Measurements from ENCODE around the gene RB1.
A peak's percentile ranks its signal among the peaks of the same experiment; 100 is the strongest.
"Not testable (repeated sequence)": the region's sequence is repeated elsewhere in the genome, so short reads cannot be mapped to it uniquely, and the experiment has no call there.

The RB1 gene

DNA sequence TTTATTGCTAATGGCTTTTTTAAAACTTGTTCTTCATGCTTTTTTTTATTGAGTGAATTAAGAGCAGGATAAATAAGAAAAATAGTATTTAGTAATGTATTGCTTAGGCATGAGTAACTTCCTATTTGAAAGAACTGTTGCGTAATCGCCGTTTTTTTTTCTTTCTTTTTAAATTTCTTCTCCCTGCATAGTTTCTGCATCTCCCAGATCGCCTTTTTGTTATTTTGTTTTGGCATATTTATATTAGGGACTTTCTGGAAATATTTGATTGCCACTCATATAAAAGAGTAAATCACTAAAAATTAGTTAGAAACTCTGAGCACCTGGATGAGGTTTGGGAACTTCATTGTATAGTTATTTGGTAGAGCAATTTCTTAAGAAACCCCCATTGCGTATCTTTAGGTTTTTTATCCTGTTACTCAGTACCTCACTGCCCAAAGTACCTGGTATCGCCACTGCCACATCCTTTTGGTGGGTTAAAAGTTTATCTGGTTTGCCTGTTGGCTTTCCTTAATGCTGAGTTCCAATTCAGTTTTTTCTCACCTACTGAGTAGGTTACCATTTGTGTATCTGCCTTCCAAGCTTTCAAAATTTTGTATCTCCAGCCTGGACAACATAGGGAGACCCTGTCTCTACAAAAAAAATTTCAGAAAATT is 145.5 kb downstream of the RB1 start:
- no peak for DNase-seq (ENCODE audit: low read depth in 3 of 3)

DNA sequence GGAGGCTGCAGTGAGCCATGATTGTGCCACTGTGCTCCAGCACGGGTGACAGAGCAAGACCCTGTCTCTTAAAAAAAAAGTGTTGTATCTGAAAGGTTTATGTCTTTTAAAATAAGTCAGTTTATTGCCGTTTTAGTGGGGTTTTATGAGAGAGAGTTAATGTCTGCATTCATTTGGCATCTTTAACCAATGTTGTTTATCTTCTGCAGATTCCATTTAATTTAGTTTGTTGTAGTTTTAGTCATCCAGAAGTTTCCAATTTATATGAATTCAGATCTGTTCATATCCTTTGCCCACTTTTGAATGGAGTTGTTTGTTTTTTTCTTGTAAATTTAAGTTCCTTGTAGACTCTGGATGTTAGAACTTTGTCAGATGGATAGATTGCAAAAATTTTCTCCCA is 146.1 kb downstream of the RB1 start:
- no peak for DNase-seq (ENCODE audit: low read depth in 3 of 3)

DNA sequence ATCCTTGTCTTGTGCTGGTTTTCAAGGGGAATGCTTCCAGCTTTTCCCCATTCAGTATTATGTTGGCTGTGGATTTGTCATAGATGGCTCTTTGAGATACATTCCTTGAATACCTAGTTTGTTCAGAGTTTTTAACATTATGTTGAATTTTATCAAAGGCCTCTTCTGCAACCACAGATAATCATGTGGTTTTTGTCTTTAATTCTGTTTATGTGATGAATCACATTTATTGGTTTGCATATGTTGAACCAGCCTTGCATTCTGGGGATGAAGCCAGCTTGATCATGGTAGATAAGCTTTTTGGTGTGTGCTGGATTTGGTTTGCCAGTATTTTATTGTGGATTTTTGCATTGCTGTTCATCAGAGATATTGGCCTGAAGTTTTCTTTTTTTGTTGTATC is 147.6 kb downstream of the RB1 start:
- DNase-seq (ENCODE audit: low read depth in 3 of 3), result not testable (repeated sequence)

DNA sequence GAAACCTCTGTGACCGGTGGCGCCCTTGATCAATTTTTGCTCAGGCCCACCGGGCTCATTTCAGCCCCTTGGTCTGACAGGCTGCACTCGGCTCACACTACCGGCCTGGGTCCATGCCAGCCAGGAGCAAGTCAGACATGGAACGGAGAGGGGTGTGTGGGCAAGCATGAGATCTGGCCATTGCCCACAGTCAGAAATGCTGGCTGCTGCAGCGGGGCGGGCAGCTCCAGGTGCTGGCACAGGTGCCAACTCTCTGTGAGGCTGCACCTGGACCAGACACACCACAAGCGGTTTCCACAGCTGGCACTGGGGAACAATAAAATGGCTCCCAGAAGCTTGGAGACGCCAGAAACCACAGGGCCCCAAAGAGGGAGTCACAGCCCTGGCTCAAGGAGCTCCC is 153.0 kb downstream of the RB1 start:
- DNase-seq (ENCODE audit: low read depth in 3 of 3), result no peak

DNA sequence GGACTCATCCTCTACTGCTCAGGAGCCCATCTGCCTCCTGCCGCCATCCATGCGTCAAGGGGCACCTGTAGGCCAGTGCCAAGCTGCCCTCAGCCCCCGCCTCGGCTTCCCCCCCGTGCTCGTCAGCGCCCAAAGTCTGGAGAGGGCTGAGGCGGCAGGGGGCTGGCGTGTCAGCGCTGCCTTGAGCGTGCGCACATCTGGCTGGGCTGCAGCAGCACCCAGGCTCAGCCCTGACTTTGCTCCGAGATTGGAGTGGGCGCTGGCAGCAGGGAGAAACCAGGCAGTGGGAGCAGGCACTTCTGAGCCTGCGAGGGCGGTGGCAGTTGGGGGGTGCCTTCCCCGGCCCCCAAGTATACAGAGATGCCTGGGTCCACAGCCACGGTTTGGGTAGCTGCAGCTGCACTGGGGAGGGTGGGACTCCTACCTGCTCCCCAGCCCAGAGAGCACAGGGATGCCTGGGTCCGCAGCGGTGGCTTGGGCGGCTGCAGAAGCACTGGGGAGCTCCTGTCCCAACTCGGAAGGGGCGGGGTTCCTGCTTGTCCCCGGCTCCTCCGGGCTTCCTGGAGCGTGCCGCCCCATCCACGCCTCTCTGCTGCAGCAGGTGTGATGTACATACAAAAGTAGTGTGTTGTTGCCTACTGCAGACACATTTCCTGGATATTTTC is 154.2 kb downstream of the RB1 start:
- DNase-seq (ENCODE audit: low read depth in 3 of 3), result no peak

DNA sequence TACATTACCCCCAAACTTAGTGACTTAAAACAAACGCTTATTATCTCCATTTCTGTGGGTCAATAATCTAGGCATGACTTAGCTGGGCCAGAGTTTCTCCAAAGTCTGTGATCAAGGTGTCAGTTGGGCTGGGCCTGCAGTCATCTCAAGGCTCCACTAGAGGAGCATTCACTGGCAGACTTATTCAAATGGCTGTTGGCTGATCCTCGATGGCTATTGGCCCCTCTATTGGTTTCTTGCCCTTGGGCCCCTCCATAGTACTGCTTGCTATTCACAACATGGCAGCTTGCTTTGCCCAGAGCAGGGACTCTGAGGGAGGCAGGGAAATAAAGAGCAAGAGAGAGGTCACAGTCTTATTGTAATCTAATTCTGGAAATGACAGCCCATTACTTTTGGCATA is 171.7 kb downstream of the RB1 start:
- DNase-seq (ENCODE audit: low read depth in 3 of 3), result no peak

DNA sequence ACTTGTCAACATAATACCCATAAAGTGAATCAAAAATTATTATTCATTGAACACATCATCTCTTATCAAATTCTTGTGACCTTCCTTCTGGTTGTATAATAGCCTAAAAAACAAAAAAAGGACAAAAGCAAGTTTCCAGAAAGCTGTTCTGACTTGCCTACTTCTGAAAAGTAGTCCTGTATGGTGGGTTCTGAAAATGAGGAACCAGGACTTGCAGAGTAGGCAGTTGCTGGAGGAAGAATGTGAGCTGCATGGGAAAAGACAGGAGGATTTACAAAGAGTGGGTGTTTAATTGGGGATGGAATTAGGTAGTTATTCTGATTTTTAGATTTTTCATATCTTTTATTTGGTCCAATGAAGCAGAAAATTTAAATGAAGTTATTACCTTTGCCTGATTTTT is 172.7 kb downstream of the RB1 start:
- DNase-seq (ENCODE audit: low read depth in 3 of 3), result no peak

DNA sequence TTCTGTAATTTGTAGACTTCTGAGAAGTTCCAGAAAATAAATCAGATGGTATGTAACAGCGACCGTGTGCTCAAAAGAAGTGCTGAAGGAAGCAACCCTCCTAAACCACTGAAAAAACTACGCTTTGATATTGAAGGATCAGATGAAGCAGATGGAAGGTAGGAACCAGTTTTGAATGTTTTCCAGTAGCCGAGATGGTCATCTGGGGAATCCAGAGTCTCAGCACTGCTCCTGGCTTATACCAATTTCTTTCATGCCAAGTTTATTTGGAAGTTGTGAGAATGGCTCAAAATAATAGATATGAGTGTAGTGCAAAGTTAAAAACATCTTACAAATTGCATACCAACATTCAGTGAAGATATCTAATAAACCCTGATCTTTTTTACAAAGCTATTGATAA is 173.1 kb downstream of the RB1 start:
- DNase-seq (ENCODE audit: low read depth in 3 of 3), result no peak

DNA sequence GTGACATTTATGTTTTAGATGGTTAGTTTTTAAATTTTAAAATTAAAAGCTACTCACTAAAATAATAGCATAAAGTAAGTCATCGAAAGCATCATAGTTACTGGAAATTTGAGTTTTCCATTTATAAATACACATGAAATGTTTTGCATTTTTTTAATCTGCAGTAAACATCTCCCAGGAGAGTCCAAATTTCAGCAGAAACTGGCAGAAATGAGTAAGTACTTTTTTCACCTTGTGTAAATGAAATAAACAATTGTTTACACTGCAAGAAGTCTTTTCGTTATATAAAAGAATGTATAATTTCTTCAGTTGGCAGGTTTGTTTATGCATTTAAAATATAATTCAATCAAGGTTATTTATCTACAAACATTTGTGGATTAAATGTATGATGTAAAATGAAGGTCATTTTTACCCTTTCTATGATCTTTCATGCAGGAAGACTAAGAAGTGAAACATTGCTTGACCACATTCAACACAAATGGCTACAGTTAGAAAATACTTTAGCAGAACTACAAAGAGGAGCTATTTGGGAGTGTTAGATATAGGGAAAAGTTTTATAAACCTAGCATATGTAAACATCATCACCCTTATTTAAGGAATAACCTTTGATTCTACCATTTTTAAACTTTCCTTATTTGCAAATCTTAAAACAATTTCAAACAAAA is 173.8 kb downstream of the RB1 start:
- no peak for DNase-seq (ENCODE audit: low read depth in 3 of 3)

DNA sequence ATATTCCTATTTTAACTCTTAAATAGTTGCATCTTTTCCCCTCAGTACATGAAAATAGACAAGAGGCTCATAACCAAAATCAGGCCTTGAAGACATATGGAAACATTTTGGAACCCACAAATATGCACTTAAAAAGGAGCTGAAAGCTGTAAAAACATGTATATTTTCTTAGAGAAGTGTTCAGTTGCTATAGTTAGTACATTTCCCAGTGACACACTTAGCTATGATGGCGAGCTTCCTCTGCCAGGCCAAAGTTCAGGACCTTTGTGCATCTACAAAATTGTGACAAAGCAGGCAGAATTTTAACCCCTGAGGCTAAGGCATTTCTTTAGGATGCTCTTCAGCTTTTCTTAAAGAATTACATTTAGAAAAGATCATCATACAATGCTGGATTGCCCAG is 174.8 kb downstream of the RB1 start:
- DNase-seq (ENCODE audit: low read depth in 3 of 3), result no peak

DNA sequence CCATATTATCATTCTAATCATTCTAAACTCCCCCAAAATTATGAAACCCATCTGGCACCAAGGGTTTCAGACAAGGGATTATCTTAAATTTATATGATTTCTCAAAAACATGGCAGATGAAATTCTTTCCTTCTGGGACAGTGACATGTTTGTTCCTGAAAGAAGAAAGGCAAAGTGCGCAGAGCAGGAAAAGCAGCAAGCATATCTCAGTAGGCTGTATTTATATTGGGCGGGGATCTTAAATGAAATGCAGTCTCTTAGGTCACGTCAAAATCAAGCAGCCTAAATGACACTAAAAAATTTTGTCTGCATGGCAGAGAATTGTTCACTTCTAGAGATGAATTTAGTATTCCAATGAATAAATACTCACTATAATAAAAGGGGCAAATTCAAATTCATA is 180.0 kb downstream of the RB1 start:
- no peak for DNase-seq (ENCODE audit: low read depth in 3 of 3)

DNA sequence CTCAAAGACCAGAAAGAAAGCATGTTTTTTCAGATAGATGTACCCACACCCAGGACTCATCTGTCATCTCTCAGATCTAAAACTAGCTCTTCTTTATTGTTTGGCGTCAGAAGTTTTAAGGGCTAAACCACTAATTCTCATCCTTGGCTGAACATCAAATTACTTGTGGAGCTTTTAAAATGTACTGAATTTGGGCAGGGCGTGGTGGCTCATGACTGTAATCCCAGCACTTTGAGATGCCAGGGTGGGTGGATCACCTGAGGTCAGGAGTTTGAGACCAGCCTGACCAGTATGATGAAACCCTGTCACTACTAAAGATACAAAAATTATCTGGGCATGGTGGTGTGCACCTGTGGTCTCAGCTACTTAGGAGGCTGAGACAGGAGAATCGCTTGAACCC is 181.9 kb downstream of the RB1 start:
- no peak for DNase-seq (ENCODE audit: low read depth in 3 of 3)

DNA sequence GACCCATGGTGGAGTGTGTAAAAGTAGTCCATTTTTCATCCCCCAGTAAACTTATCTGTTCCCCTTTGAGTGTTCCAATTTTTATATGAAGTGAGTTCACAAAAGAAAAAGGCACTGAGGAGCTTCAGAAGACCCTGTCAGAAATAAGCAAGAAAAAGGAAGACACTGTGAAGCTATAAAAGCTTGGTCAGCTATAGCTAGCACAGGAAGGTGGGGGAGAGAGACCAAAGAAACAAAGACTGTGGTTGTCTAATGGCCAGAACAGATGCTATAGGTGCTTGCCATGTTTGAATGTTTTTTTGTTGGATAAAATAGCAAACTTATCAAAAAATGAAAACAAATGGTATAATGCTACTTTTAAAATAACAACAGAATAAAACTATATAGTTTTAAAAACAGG is 182.8 kb downstream of the RB1 start:
- no peak for DNase-seq (ENCODE audit: low read depth in 3 of 3)

DNA sequence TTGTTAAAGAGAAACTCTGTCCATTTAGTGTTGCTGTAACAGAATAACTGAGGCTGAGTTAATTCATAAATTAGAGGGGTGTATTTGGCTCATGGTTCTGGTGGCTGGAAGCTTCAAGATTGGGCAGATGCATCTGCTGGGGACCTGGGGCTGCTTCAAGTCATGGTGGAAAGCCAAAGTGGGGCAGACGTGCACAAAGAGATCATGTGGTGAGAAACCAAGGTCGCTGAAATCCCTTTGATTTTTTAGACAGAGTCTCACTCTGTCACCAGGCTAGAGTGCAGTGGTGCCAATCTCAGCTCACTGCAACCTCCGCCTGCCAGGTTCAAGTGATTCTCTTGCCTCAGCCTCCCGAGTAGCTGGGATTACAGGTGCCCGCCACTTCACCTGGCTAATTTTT is 183.3 kb downstream of the RB1 start:
- no peak for DNase-seq (ENCODE audit: low read depth in 3 of 3)

DNA sequence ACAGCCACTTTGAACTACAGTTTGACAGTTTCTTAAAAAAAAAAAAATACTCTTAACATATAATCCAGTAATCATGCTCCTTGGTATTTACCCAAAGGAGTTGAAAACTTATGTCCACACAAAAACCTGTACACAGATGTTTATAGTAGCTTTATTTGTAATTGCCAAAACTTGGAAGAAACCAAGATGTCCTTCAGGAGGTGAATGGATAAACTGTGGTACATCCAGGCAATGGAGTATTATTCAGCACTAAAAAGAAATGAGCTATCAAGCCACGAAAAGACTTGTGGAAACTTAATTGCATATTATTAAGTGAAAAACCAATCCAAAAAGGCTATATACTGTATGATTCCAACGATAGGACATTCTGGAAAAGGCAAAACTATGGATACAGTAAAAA is 184.4 kb downstream of the RB1 start:
- no peak for DNase-seq (ENCODE audit: low read depth in 3 of 3)

DNA sequence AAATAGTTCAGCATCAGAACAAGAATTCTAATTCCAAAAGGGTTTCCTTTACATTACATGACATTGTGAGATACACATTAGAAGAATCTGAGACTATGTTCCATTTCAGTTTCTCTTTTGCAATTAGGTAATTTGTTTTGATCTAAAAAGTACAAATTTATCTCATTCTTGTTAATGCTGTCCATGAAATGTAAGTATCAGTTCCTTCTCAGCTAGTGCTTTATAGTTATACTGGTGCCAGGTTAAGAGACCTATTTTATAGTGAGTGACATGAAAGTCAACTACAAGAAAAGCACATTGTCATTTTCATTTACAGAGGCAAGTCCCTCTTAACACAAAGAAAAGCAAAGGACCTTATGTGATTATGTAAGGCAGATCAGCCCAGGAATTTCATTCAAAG is 185.4 kb downstream of the RB1 start:
- DNase-seq (ENCODE audit: low read depth in 3 of 3), result no peak

DNA sequence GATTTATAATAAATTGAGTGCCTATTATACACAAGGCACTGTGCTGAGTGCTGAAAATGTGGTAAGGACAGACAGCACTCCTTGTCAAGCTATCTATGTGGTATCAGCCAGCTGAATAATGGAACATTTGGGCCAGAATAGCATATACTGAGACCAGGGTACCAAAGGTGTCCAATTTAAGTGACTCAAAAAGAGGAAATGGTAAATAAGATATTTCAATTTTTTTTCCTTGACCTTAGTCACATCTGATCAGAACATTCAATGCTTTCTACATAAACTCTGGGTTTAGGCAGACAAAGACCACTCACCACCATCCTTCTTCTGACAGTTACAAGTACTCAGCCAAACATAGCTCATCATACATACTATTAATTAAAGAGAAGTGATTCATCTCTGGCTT is 186.1 kb downstream of the RB1 start:
- DNase-seq (ENCODE audit: low read depth in 3 of 3), result no peak

DNA sequence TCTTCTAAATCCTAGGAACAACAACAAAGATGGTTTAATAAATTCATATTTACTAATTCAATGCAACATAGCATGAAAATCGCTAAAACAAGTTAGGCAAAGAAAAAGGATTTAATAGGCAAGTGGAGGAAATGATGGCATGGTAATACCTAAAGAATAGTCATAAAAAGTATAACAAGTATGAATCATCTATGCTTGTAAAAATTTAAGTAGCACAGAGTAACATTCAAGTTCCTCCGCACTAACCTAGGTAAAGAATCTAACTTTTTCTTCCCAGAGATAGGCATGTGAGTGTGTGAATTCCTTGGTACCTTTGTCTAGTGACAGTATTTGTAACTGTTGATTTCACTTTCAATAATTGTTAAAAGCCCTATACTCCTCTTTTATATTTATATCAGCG is 186.7 kb downstream of the RB1 start:
- DNase-seq (ENCODE audit: low read depth in 3 of 3), result no peak

DNA sequence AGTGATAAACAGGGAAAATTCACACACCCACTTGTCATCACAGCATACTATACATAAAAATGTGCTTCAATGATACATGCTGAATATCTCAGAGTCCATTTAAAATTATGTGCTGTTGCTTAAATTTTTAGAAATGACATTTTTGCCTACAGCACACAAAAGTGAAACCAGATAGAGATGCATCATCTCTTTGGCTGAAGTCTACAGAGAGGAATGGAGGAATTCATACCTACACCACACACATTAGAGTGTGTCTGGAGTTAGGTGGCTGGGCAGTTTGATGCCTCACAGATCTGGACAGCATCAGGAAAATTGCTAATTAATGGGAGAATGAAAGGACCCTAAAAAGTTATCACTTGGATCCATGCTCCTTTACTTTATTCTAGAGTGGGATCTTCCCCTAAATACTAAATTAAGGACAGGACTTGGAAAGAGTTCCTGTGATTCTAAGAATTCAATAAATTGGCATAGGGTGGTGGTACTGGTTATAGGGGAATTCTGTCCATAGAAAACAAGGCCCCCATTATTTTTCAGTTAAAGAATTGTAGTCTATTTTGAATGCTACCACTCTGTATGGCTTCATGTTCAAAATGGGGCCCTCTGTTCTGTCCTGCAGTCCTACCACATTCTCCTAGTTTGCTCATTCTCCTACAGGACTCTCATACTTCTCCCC is 188.0 kb downstream of the RB1 start:
- DNase-seq (ENCODE audit: low read depth in 3 of 3), result no peak

DNA sequence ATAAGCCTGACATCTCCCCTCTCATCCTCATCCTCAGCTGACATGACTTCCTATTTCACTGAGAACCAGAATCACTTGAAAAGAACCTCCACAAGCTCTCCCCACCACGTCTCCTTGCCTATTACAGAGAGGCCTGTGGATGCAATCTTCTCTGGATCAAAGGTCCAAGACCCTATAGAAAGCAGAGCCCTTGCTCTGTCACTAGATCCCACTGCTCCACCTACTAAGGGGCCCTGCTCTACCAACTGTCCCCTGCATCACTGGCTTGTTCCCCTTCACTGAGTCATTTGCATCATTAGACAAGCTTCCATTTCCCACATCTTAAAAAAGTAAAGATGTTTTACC is 188.5 kb downstream of the RB1 start:
- no peak for DNase-seq (ENCODE audit: low read depth in 3 of 3)

DNA sequence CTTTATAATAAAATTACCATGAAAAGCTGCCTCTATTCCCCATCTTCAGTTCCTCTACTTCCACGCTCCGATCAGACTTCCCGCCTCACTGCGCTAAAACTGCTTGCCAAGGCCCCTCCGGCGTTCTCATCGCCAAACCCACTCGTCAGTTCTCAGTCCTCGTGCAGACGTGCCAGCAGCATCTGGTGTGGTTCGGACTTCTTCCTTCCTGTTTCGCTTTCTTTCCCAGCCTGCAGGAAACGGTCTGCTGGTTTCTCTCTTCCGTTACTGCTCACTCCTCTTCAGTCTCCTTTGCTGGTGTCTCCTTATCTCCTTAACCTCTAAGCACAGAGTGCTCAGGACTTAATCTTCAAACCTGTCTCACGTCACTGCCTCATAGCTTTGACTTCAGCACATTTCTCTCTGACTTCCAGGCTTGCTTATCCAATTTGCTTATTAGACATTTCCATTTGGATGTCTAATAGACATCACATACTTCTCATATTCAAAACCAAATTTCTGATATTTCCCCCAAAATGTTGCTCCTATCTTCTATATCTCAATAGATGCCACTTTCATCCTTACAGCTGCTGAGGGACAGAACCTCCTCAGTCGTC is 189.0 kb downstream of the RB1 start:
- peak; percentile 26 to 57 (median 33) for DNase-seq (ENCODE audit: low read depth in 3 of 3)

DNA sequence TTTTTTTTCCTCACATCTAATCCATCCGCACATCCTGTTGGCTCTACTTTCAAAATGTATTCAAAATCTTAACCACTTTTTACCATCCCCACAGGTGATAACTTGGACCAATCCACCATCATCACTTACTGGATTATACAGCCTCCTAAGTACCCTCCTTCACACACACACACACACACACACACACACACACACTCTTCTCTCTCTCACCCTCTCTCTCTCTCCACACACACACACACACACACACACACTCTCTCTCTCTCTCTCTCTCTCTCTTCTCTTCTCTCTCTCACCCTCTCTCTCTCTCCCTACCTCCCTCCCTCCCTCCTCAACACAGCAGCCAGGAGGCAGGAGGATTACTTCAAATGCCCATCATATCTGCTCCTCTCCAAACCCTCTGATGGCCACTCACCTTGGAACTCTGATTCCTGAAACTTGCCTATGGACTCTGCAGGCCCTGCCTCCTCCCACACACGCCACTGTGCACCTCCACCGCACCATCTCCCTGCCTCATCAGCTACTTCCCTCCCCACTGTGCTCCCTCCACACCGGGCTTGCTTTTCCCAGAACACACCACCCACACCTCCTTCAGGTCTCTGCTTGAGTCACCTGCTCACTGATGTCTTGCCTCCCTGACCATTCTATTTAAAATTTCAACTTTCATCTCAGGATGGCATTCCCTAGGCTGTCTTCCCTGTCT is 189.7 kb downstream of the RB1 start:
- DNase-seq (ENCODE audit: low read depth in 3 of 3), result peak in 1 of 3 experiments; percentile 17

Measured in stimulated activated CD4-positive, alpha-beta T cell treated with anti-CD3 and anti-CD28 coated beads, TNF-alpha, amount 100 ng/mL, for 24 hours (primary cell).